Left ventricle myocardium superior (tissue), 1 donor: ENCODE data around the gene ROBO1. TPM values are rescaled to one million over a fixed set of nuclear protein-coding genes. Genes with fewer than 3 reads are reported as not detected.

Experiments used
- ATAC-seq: fragments of 200-7000 bp; cut with Tn5 transposase; one replicate; pipeline ENCODE4 v1.9.1; 2020; ENCODE audit warnings: mild to moderate bottlenecking, moderate library complexity
- DNase-seq: peaks from one replicate; pipeline ENCODE4 v3.0.0-alpha.2; 2020
- intact Hi-C: fragments of 100-400 bp; cut with micrococcal nuclease; formaldehyde crosslinking; loops from one replicate; pipeline ENCODE4 v1.11.0; 2022
- total RNA-seq: library from RNA; stranded (reverse); fragmentation: NEBNext Ultra II Directional; extraction: Animal tissue kit (Norgen Biotek cat#: 25700); gene quantifications from one replicate; pipeline ENCODE4 v1.2.1, GENCODE V29; 2021
- donor health status: DM: no; HTN: yes; CAD: no; lungs with severe emphysema.

The ROBO1 gene
- total RNA-seq, 1 donor from 2014 or later: 6.0 TPM

GRCh38 chr3:78926523-78926922 is 841.3 kb downstream of the ROBO1 start:
- intact Hi-C loops: no loop called here
- DNase-seq: no peak
- ATAC-seq: no peak

- intact Hi-C loops: no loop called here
- no peak for ATAC-seq
- DNase-seq: no peak
These were observed 843.1 kb downstream of the ROBO1 start for GRCh38 chr3:78924711-78925110.

- intact Hi-C loops: no loop called here
- ATAC-seq (no peak), DNase-seq (no peak)
These were observed 848.6 kb downstream of the ROBO1 start for GRCh38 chr3:78919021-78919755.

- intact Hi-C loops: no loop called here
- ATAC-seq (no peak), DNase-seq (no peak)
These were observed 849.3 kb downstream of the ROBO1 start for GRCh38 chr3:78918361-78919020.

GRCh38 chr3:78917536-78917935 is 850.3 kb downstream of the ROBO1 start:
- intact Hi-C loops: no loop called here
- ATAC-seq (no peak), DNase-seq (no peak)

- DNase-seq (no peak), ATAC-seq (no peak)
- intact Hi-C loops: no loop called here
These were observed 854.1 kb downstream of the ROBO1 start for GRCh38 chr3:78913711-78914110.

- ATAC-seq (no peak), DNase-seq (no peak)
- intact Hi-C loops: no loop called here
These were observed 855.1 kb downstream of the ROBO1 start for GRCh38 chr3:78912687-78913086.

- DNase-seq (no peak), ATAC-seq (no peak)
- intact Hi-C loops: no loop called here
These were observed 855.5 kb downstream of the ROBO1 start for GRCh38 chr3:78912259-78912658.

- ATAC-seq (no peak), DNase-seq (no peak)
- intact Hi-C loops: no loop called here
These were observed 856.4 kb downstream of the ROBO1 start for GRCh38 chr3:78911394-78911793.

- ATAC-seq: no peak
- DNase-seq: no peak
- intact Hi-C loops: no loop called here
These were observed 859.6 kb downstream of the ROBO1 start for GRCh38 chr3:78908236-78908635.

GRCh38 chr3:78907367-78907766 is 860.4 kb downstream of the ROBO1 start:
- ATAC-seq: no peak
- intact Hi-C loops: no loop called here
- no peak for DNase-seq

GRCh38 chr3:78906930-78907329 is 860.9 kb downstream of the ROBO1 start:
- DNase-seq (no peak), ATAC-seq (no peak)
- intact Hi-C loops: no loop called here

- no peak for DNase-seq
These were observed 861.6 kb downstream of the ROBO1 start for GRCh38 chr3:78906245-78906644.

GRCh38 chr3:78905700-78906099 is 862.1 kb downstream of the ROBO1 start:
- DNase-seq (no peak), ATAC-seq (no peak)
- intact Hi-C loops: no loop called here

More at GRCh38 chr3:78906245-78906644, 861.6 kb downstream of the ROBO1 start:
- intact Hi-C loops: no loop called here
- no peak for ATAC-seq

- intact Hi-C loops: no loop called here
- DNase-seq (no peak), ATAC-seq (no peak)
These were observed 866.3 kb downstream of the ROBO1 start for GRCh38 chr3:78901544-78901943.

- DNase-seq: no peak
- intact Hi-C loops: no loop called here
- no peak for ATAC-seq
These were observed 866.9 kb downstream of the ROBO1 start for GRCh38 chr3:78900880-78901279.

GRCh38 chr3:78900426-78900825 is 867.4 kb downstream of the ROBO1 start:
- ATAC-seq (no peak), DNase-seq (no peak)
- intact Hi-C loops: no loop called here

GRCh38 chr3:78895528-78895927 is 872.3 kb downstream of the ROBO1 start:
- intact Hi-C loops: no loop called here
- ATAC-seq (no peak), DNase-seq (no peak)

- DNase-seq: no peak
- no peak for ATAC-seq
- intact Hi-C loops: no loop called here
These were observed 873.0 kb downstream of the ROBO1 start for GRCh38 chr3:78894787-78895186.

GRCh38 chr3:78893161-78893560 is 874.6 kb downstream of the ROBO1 start:
- no peak for ATAC-seq
- no peak for DNase-seq
- intact Hi-C loops: no loop called here

GRCh38 chr3:78889348-78889747 is 878.5 kb downstream of the ROBO1 start:
- DNase-seq (no peak), ATAC-seq (no peak)
- intact Hi-C loops: no loop called here
